ENCODE data around the gene IFITM10. TPM values are rescaled to one million over a fixed set of nuclear protein-coding genes. Genes with fewer than 3 reads are reported as not detected.

IFITM10 gene
- total RNA-seq, 1 experiment from 2014 or later: 0.59 TPM

GRCh38 chr11:1779806-1780699, 29.7 kb upstream of the IFITM10 start:
- H3K4ac ChIP-seq (ENCODE audit: low read depth, low read length): no peak overlapping the region
- Mint-ChIP-seq H3K36me3 (ENCODE audit: insufficient read depth in 1 of 3, low read depth in 3 of 3) (no peaks in the 10 kb centered on the region), H3K4me3 (no peak overlapping the region), H3K9me3 (peaks cover 4 to 6% of the 10 kb centered on the region in 2 experiments; a peak in 2 of 5 replicates), H3K27ac (peak overlapping the region in 1 of 3 experiments; percentile 24; a peak in 2 of 7 replicates), H3K27me3 (ENCODE audit: low read depth) (peaks cover 40% of the 10 kb centered on the region), H3K4me1 (peaks cover 14 to 23% of the 10 kb centered on the region in 2 experiments)
- no peak overlapping the region for H2AFZ ChIP-seq (ENCODE audit: low read length)
- H3K9ac ChIP-seq (ENCODE audit: extremely low read depth, insufficient read length, low read length): no peak overlapping the region
- no peak overlapping the region for H3K14ac ChIP-seq (ENCODE audit: insufficient read depth, low read length)
- no CpG with 5 or more reads among the region's 34 CpGs for WGBS (ENCODE audit: extremely low coverage, insufficient read length, low lambda C conversion rate)
- DNase-seq: peak; percentile 25
- no peak for TF ChIP-seq CTCF (conservative IDR thresholded peaks at IDR 0.05)
- no peaks in the 10 kb centered on the region for H3K23me2 ChIP-seq (ENCODE audit: insufficient read length, low read depth, low read length, poor library complexity, severe bottlenecking)
- no peak overlapping the region for H2BK12ac ChIP-seq (ENCODE audit: insufficient read length, low read depth, low read length)
- H3K27ac ChIP-seq (ENCODE audit: insufficient read length, low read depth, low read length): no peak overlapping the region
- H3K23ac ChIP-seq (ENCODE audit: insufficient read length, low read depth, low read length): no peak overlapping the region
- no peaks in the 10 kb centered on the region for H3K79me2 ChIP-seq (ENCODE audit: insufficient read depth, low read length)
- no peak overlapping the region for H3K4me2 ChIP-seq (ENCODE audit: insufficient read depth, insufficient read length, low read length)
- no peak overlapping the region for H3T11ph ChIP-seq (ENCODE audit: low read length)
- H2BK5ac ChIP-seq (ENCODE audit: insufficient read length, low read length): no peak overlapping the region
- H2AK5ac ChIP-seq (ENCODE audit: insufficient read length, low read length): no peak overlapping the region
- no peak overlapping the region for H2BK20ac ChIP-seq (ENCODE audit: low read depth, low read length, poor library complexity, severe bottlenecking)
- no peaks in the 10 kb centered on the region for H3K27me3 ChIP-seq (ENCODE audit: insufficient read depth, low read length)
- no peak overlapping the region for H3K18ac ChIP-seq (ENCODE audit: insufficient read length, low read depth, low read length)
- H3K56ac ChIP-seq (ENCODE audit: insufficient read length, low read depth, low read length): no peak overlapping the region
- no peak overlapping the region for H2BK15ac ChIP-seq (ENCODE audit: low read depth, low read length)
- no peak overlapping the region for H2BK120ac ChIP-seq (ENCODE audit: low read depth, low read length, poor library complexity, severe bottlenecking)
- no peaks in the 10 kb centered on the region for H3K4me1 ChIP-seq (ENCODE audit: insufficient read depth, low read length)
- H4K91ac ChIP-seq (ENCODE audit: insufficient read length, low read depth, low read length): no peak overlapping the region
- H4K5ac ChIP-seq (ENCODE audit: insufficient read length, low read depth, low read length): no peak overlapping the region
- H3K9me3 ChIP-seq (ENCODE audit: control insufficient read depth, low read depth, low read length): no peaks in the 10 kb centered on the region
- no peak overlapping the region for H4K8ac ChIP-seq (replicated peaks; ENCODE audit: insufficient read length, low read depth, low read length)
- H4K20me1 ChIP-seq (ENCODE audit: control insufficient read depth, insufficient read depth, insufficient read length): no peaks in the 10 kb centered on the region
- no peaks in the 10 kb centered on the region for H3K79me1 ChIP-seq (ENCODE audit: insufficient read depth, low read depth, low read length, poor library complexity, severe bottlenecking)

Data from H9 (cell line).